ENCODE measurements around the gene RPN2. TPM values are rescaled to one million over a fixed set of nuclear protein-coding genes. Genes with fewer than 3 reads are reported as not detected.

RPN2 gene
- total and polyA plus RNA-seq, 5 experiments from 2014 or later = 94.4 to 239 (median 235) TPM

DNA sequence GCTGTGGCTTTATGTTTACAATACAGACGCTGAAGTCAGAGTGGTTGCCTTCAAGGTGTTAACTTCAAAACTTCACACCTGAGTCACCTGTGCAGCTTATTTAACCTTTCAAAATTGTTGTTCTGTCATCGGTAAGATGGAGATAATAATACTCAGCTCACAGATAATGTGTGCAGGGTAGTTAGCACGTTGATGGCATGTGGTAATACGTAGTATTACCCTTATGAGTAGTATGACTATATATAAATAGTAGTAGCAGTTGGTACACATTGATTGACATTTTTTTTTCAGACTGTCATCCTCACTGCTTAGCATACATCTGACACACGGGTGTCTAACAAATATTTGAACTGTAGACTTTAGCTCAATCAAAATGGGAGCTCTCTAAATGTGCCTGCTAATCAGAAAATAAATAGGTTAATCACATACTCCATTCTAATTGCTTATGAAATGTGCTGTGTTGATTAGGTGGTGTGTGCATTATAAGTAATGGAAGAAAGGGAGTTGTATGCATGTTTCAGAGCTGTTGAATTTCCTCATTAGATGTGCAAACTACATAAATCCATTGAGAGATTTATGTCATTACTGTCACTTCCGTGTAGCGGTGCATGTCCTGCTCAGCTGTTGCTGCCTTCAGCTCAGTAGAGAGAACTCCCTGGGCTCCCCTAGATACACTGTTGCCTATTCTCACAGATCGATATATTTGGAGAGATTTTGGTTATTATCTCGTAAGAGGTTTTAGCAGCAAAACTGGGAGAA is 11.4 kb downstream of the RPN2 start:
- DNase-seq (no peak), ATAC-seq (no peak)
- peaks cover 0 to 64% (median 4%) of the 10 kb centered on the region in 3 donors for H3K36me3 Mint-ChIP-seq
- H3K4me1 Mint-ChIP-seq = peaks cover 45 to 83% (median 75%) of the 10 kb centered on the region in 4 donors
- no peaks in the 10 kb centered on the region for H3K9me3 Mint-ChIP-seq
- H3K27ac Mint-ChIP-seq = peak overlapping the region in 8 of 10 donors; percentile 17 to 93 (median 78)
- H3K27me3 Mint-ChIP-seq = no peaks in the 10 kb centered on the region
- peak overlapping the region in 5 of 10 donors; percentile 29 to 68 (median 39) for H3K4me3 Mint-ChIP-seq
- POLR2A ChIA-PET = interaction anchor here (0.7 to 2.7 kb wide), 3 partner anchors 12 to 1237 kb away, joined by 3 to 15 read pairs (median 3); partner anchors contain the start of genes MROH8, RPN2 and SCAND1

DNA sequence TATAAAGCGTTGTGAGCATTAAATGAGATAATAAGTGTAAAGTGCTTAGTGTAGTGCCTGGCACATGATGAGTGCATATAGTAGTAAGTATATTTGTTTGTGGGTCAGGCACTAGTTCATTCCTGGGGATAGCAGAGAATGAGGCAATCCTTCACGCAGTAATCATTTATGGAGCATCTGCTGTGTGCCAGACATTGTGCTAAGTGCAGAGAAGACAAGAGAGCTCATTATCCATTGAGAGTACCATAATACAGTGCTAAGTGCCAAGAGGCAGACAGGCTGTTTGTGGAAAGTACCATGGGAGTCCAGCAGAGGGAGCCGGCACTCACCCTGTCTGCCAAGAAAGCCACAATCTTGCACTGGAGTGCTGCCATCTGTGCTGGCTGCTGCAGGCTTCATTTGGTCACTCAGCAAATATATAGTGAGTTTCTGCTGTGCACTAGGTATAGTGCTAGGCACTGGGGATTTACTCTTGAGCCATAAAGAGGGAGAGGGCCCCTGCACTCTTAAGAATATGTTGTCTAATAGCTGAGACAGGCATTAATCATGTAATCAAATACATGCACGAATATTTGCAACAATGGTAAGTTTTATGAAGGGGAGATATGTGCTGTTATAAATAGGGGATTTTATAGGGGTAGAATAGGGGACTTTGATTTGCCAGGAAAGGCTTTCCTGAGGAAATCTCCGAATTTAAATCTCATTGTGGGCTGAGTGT is 13.2 kb downstream of the RPN2 start:
- Mint-ChIP-seq H3K9me3 (no peaks in the 10 kb centered on the region), H3K27ac (peak overlapping the region in 9 of 10 donors; percentile 25 to 81 (median 65)), H3K4me3 (peak overlapping the region in 7 of 10 donors; percentile 4 to 58 (median 43)), H3K27me3 (no peaks in the 10 kb centered on the region), H3K4me1 (peaks cover 49 to 87% (median 76%) of the 10 kb centered on the region in 4 donors), H3K36me3 (peaks cover 0 to 64% (median 2%) of the 10 kb centered on the region in 3 donors)
- POLR2A ChIA-PET = interaction anchor here (1.4 kb wide), 1 partner anchor 13 kb away, joined by 7 read pairs; the partner anchor contains the start of genes MROH8 and RPN2
- DNase-seq = peak; percentile 46 to 83 (median 61)
- ATAC-seq = peak; percentile 78 to 79

DNA sequence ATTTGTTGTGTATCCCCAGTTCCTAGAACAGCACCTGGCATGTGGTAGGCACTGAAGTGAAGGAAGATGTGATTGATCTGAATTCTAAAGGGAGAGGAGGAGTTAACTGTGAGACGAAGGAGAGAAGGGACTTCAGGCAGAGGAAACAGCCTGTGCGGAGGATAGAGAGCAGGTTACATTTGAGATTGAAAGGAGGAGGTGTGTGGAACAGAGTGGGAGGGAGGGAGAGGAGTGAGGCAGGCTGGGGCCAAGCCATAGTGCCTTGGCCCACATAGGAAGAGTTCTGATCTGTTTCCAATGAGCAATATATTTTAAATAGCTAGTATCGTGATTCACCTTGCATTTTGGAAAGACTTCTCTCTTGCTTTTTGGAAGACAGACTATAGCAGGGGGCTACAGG is 14.1 kb downstream of the RPN2 start:
- DNase-seq (no peak), ATAC-seq (no peak)
- no peaks in the 10 kb centered on the region for H3K9me3 Mint-ChIP-seq
- POLR2A ChIA-PET = interaction anchor here (3.0 kb wide), 1 partner anchor 15 kb away, joined by 17 read pairs; the partner anchor contains the start of genes MROH8 and RPN2
- H3K4me1 Mint-ChIP-seq = peaks cover 49 to 81% (median 76%) of the 10 kb centered on the region in 4 donors
- H3K27ac Mint-ChIP-seq = peak overlapping the region in 6 of 10 donors; percentile 43 to 87 (median 74)
- peaks cover 0 to 63% (median 2%) of the 10 kb centered on the region in 3 donors for H3K36me3 Mint-ChIP-seq
- no peaks in the 10 kb centered on the region for H3K27me3 Mint-ChIP-seq
- H3K4me3 Mint-ChIP-seq = peak overlapping the region in 5 of 10 donors; percentile 2 to 58 (median 30)

DNA sequence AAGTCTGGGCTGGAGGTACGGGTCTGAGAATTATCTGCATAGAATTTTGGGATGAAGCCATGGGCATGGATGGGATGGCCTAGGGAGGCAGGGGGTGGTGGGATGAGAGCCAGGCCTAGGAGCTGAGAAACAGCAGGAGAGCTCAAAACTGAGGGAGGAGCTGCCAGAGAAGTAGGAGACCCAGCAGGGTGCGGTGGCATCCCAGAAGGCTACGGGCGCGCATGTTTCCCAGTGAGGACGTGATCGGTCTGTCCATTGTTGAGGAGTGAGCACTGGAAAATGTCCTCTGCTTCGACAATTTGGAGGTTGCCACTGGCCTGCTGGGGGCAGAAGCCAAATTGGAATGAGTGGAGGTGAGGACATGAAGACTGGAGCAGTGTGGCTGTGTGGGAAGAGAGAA is 14.7 kb downstream of the RPN2 start:
- Mint-ChIP-seq H3K27ac (peak overlapping the region in 9 of 10 donors; percentile 19 to 87 (median 78)), H3K27me3 (no peaks in the 10 kb centered on the region), H3K4me3 (peak overlapping the region in 7 of 10 donors; percentile 2 to 62 (median 24)), H3K4me1 (peaks cover 49 to 83% (median 75%) of the 10 kb centered on the region in 4 donors), H3K9me3 (no peaks in the 10 kb centered on the region), H3K36me3 (peaks cover 0 to 63% (median 5%) of the 10 kb centered on the region in 3 donors)
- POLR2A ChIA-PET = interaction anchor here (3.0 kb wide), 1 partner anchor 15 kb away, joined by 17 read pairs; the partner anchor contains the start of genes MROH8 and RPN2
- no peak for DNase-seq
- no peak for ATAC-seq

DNA sequence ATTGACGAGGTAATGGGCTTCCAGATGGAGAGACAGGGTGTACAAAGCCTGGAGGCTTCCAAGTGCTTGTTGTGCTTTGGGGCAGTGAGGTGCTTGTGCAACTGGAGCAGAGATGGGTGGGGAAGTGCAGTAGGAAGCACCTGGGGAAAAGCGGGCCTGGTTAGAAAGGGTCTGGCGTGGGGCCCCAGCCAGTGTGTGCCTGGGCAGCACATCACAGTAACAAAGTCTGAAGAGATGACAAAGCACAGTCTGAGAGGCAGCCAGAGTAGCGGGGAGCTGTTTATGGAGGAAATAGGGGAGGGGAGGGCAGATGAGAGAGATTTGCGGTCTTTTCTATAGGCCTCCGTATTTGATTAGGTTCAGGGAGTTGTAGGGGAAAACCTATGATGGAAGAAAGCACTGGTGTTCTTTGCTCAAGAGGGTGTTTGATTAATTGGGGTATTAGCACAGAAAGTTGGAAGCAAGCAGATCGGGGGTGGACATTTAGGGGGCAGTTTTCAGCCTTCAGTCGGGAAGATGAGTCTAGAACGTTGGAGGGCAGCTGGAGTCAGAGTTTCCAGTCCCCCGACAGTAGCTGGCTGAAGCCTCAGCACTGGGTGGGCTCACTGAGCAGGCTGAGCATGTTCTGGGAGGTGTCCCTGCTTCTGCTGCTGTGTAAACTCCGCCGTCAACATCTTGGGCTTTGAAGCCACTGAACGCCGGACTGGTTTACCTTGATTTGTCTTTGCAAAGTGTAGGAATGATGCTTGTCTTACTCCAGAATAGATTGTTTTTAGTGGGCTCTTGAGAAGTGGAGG is 15.7 kb downstream of the RPN2 start:
- Mint-ChIP-seq H3K36me3 (peaks cover 0 to 62% (median 7%) of the 10 kb centered on the region in 3 donors), H3K4me1 (peaks cover 45 to 73% (median 65%) of the 10 kb centered on the region in 4 donors), H3K4me3 (peak overlapping the region in 9 of 10 donors; percentile 40 to 82 (median 63)), H3K27ac (peak overlapping the region; percentile 64 to 92 (median 86)), H3K27me3 (no peaks in the 10 kb centered on the region), H3K9me3 (no peaks in the 10 kb centered on the region)
- POLR2A ChIA-PET = interaction anchor here (1.0 to 3.0 kb wide), 2 partner anchors 16 to 339 kb away, joined by 4 to 17 read pairs; partner anchors contain the start of genes MROH8 and RPN2
- ATAC-seq = peak; percentile 62 to 74
- peak in 2 of 10 donors; percentile 22 to 24 for DNase-seq

DNA sequence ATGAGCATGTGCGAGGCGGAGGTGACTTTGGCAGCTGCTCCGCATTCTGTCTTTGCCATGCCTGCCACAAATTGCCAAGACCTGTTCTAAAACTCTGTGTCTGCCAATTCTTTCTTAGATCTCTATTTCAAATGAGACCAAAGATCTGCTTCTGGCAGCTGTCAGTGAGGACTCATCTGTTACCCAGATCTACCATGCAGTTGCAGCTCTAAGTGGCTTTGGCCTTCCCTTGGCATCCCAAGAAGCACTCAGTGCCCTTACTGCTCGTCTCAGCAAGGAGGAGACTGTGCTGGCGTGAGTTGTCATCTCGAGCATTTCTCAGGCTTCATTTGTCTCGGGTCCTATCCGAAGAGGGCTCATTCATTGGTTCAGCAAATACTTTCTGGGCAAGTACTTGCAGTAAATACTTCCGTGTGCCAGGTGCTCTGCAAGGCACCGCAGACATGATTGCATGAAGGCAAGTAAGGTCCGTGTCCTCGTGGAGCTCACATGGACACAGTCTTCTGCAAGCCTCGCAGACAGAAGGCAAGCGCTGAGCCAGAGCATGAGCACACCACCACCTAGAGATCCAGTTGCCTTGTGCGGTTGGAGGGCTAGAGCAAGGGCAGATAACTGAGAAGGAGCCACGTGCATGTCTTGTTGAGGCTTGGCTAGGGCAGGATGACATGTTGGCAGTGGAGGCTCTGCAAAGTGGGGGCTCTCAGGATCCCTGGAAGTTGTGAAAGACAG is 20.0 kb downstream of the RPN2 start:
- Mint-ChIP-seq H3K27me3 (no peaks in the 10 kb centered on the region), H3K27ac (no peak overlapping the region), H3K4me1 (peaks cover 19 to 37% (median 32%) of the 10 kb centered on the region in 4 donors), H3K4me3 (no peak overlapping the region), H3K36me3 (peaks cover 0 to 76% (median 17%) of the 10 kb centered on the region in 3 donors), H3K9me3 (no peaks in the 10 kb centered on the region)
- DNase-seq (no peak), ATAC-seq (no peak)
- POLR2A ChIA-PET = interaction anchor here (1.1 kb wide), 1 partner anchor 329 kb away, joined by 3 read pairs; no protein-coding TSS in a partner anchor

DNA sequence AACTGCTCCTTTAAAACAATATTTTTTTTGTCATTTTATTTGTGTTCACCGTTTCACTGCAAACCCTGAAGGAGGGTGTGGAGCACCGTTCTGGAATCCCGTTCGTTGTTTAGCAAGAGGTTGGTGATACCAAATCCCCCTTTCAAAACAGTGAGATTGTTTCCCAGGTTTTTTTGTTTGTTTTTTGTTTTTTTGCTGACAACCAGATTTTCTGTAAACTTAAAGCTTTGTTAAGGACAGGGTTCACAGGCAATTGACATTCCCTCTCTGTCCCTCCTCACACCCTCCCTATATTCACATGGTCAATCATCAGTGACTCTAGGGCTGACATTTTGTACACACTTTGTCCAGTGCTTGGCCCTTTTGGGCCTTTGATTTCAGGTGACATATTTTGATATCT is 21.2 kb downstream of the RPN2 start:
- ATAC-seq = no peak
- no peak for DNase-seq
- no peak overlapping the region for H3K4me3 Mint-ChIP-seq
- H3K27me3 Mint-ChIP-seq = no peaks in the 10 kb centered on the region
- H3K27ac Mint-ChIP-seq = no peak overlapping the region
- peaks cover 14 to 28% (median 20%) of the 10 kb centered on the region in 4 donors for H3K4me1 Mint-ChIP-seq
- H3K9me3 Mint-ChIP-seq = no peaks in the 10 kb centered on the region
- POLR2A ChIA-PET = interaction anchor here (0.6 to 0.7 kb wide), 2 partner anchors 21 to 89 kb away, joined by 3 read pairs; no protein-coding TSS in a partner anchor
- H3K36me3 Mint-ChIP-seq = peaks cover 0 to 89% (median 27%) of the 10 kb centered on the region in 3 donors

DNA sequence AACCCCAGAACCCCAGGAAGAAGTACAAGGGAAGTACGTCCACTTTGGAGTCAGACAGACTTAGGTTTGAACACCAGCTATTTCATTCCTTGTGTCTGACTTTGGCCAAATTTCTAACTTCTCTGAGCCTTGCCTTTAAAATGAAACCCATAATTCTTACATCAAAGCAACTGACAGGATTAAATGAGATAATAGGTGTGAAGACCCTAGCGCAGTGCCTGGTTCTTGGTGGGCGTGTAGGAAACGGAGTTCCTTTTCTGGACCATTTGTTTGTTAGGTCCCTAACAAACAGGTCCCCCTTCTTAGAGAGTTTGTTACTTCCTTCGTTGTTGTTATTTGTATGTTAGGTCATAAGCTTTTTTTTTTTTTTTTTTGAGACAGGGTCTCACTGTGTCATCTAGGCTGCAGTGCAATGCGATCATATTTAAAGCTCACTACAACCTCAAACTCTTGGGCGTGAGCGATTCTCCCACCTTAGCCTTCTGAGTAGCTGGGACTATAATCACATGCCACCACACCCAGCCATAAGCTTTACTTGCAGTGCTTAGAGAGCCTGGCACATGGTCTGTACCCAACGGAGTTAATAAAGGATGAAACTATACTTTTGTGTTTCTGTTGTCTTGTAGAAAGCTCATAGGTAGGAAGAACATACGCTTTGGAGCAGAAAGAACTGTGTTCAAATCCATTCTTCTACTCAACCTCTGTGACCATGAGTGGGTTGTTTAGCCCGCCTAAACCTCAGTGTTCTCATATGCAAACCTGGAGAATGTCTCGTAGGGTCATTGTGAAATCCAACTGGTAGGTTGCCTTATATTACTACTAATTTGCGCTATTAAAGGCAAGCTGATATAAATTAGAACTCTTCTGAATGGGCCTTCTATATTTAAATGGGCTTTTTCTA is 22.0 kb downstream of the RPN2 start:
- Mint-ChIP-seq H3K36me3 (peaks cover 0 to 93% (median 29%) of the 10 kb centered on the region in 3 donors), H3K9me3 (no peaks in the 10 kb centered on the region), H3K27me3 (no peaks in the 10 kb centered on the region), H3K4me1 (peaks cover 10 to 24% (median 16%) of the 10 kb centered on the region in 4 donors), H3K4me3 (no peak overlapping the region), H3K27ac (peak overlapping the region in 1 of 10 donors; percentile 15)
- ATAC-seq (no peak), DNase-seq (no peak)
- POLR2A ChIA-PET = interaction anchor here (0.7 kb wide), 1 partner anchor 88 kb away, joined by 3 read pairs; no protein-coding TSS in a partner anchor

DNA sequence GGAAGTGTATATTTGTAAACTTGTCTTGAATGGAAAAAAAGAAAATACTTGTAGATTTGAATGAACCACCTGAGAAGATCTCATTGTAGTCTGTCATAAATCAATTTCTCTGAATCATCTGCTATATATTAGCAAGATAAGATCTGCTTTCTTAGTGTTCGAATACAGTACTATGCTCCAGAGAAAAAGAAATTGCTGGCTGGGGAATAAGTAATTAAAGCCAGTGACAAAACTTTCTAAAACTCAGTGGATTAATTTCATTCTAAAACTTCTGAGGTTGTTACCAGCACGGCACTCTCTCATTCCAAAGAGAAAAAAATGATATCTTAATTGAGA is 22.7 kb downstream of the RPN2 start:
- POLR2A ChIA-PET = no interaction called here
- H3K4me3 Mint-ChIP-seq = no peak overlapping the region
- peak overlapping the region in 1 of 10 donors; percentile 15 for H3K27ac Mint-ChIP-seq
- peaks cover 5 to 18% (median 11%) of the 10 kb centered on the region in 4 donors for H3K4me1 Mint-ChIP-seq
- ATAC-seq = no peak
- no peaks in the 10 kb centered on the region for H3K9me3 Mint-ChIP-seq
- DNase-seq = no peak
- peaks cover 0 to 90% (median 29%) of the 10 kb centered on the region in 3 donors for H3K36me3 Mint-ChIP-seq
- H3K27me3 Mint-ChIP-seq = no peaks in the 10 kb centered on the region

DNA sequence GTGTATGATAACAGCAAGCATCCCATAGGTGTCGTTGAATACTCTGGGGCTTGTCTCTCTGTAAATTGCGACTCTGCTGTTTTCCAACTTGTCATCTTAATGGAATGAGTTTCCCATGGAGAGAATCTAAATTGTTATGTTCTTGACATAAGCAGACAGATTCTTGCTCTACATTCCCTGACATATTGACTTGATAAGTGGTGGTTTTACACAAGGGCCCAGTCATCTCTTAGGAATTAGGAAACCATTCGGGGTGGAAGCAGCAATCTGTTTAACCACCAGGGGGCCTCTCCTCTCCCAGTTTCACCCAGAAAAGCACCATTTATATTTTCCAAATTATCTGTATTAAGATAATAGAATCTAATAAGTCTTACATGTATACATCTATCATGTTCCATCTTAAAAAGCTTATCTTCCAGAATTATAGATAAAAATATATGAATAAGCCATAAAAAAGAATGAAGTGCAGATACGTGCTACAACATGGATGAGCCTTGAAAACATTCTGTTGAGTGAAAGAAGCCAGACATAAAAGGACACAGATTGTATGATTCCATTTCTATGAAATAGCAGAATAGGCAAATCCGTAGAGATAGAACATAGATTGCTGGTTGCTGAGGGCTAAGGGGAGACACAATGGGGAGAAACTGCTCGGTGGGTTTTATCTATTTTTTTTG is 23.3 kb downstream of the RPN2 start:
- Mint-ChIP-seq H3K4me3 (no peak overlapping the region), H3K27ac (no peak overlapping the region), H3K27me3 (no peaks in the 10 kb centered on the region), H3K36me3 (peaks cover 0 to 90% (median 35%) of the 10 kb centered on the region in 3 donors), H3K9me3 (no peaks in the 10 kb centered on the region), H3K4me1 (peaks cover 0 to 12% (median 6%) of the 10 kb centered on the region in 4 donors)
- peak in 3 of 10 donors; percentile 24 to 35 (median 26) for DNase-seq
- ATAC-seq = no peak
- POLR2A ChIA-PET = interaction anchor here (0.6 kb wide), 1 partner anchor 527 kb away, joined by 3 read pairs; no protein-coding TSS in a partner anchor

Data from naive thymus-derived CD8-positive, alpha-beta T cell (primary cell).